WTC11 (cell line): ENCODE data around the gene UCKL1. TPM values are rescaled to one million over a fixed set of nuclear protein-coding genes. Genes with fewer than 3 reads are reported as not detected.

ENCODE experiments used
- ATAC-seq: fragments of 200-7000 bp; cut with Tn5 transposase; 2 replicates; pipeline ENCODE4 v1.10.0; 2021; ENCODE audit warnings: mild to moderate bottlenecking, moderate library complexity
- CTCF ChIA-PET: fragments of 300-600 bp; sonication (Branson Sonifier 250); formaldehyde crosslinking; loops from one replicate; lab custom pipeline; 2021; ENCODE audit warnings: antibody characterized with exemption; lab: Charles Lee
- POLR2A ChIA-PET: fragments of 350-600 bp; sonication (Branson Sonifier 250); formaldehyde crosslinking; loops from one replicate; lab custom pipeline; 2021; ENCODE audit warnings: antibody characterized with exemption; lab: Charles Lee
- DNase-seq: peaks from one replicate; pipeline ENCODE4 v3.0.0; 2021; ENCODE audit warnings: low spot score
- H3K27ac Mint-ChIP-seq: 2 replicates; pipeline ENCODE4 v1.8.0; 2021; ENCODE audit warnings: mixed read lengths
- H3K27me3 Mint-ChIP-seq: 2 replicates; pipeline ENCODE4 v1.8.0; 2021; ENCODE audit warnings: low read depth, mild to moderate bottlenecking, moderate library complexity, mixed read lengths
- H3K36me3 Mint-ChIP-seq: 2 replicates; pipeline ENCODE4 v1.8.0; 2021; ENCODE audit warnings: mixed read lengths
- H3K4me1 Mint-ChIP-seq: 2 replicates; pipeline ENCODE4 v1.8.0; 2022; ENCODE audit warnings: mixed read lengths
- H3K4me3 Mint-ChIP-seq: 2 replicates; pipeline ENCODE4 v1.8.0; 2021; ENCODE audit warnings: mild to moderate bottlenecking, moderate library complexity, mixed read lengths
- H3K9me3 Mint-ChIP-seq: 2 replicates; pipeline ENCODE4 v1.8.0; 2021; ENCODE audit warnings: mixed read lengths
- ERG ChIP-seq: fragments of 250-450 bp; sonication (Bioruptor Pico); IDR thresholded peaks from 2 replicates; pipeline ENCODE4 v1.8.0; 2021; ENCODE audit warnings: mild to moderate bottlenecking
- ETV6 ChIP-seq: sonication (generic); formaldehyde crosslinking; IDR thresholded peaks from 2 replicates; pipeline ENCODE4 v1.8.1; 2022; ENCODE audit warnings: mild to moderate bottlenecking, missing genetic modification reagents
- JAZF1 ChIP-seq: fragments of 250-450 bp; sonication (Bioruptor Pico); IDR thresholded peaks from 2 replicates; pipeline ENCODE4 v1.9.0; 2021; ENCODE audit warnings: moderate library complexity, mild to moderate bottlenecking, inconsistent platforms
- MAX ChIP-seq: sonication (generic); formaldehyde crosslinking; IDR thresholded peaks from 2 replicates; pipeline ENCODE4 v1.8.0; 2022; ENCODE audit warnings: mild to moderate bottlenecking, missing genetic modification reagents
- MLX ChIP-seq: sonication (generic); formaldehyde crosslinking; IDR thresholded peaks from 2 replicates; pipeline ENCODE4 v1.8.1; 2023; ENCODE audit warnings: mild to moderate bottlenecking, missing genetic modification reagents, moderate library complexity
- MXD4 ChIP-seq: fragments of 250-450 bp; sonication (Bioruptor Pico); IDR thresholded peaks from 2 replicates; pipeline ENCODE4 v1.8.0; 2021; ENCODE audit warnings: mild to moderate bottlenecking, moderate library complexity, borderline replicate concordance
- NFATC4 ChIP-seq: fragments of 250-450 bp; sonication (Bioruptor Pico); IDR thresholded peaks from 2 replicates; pipeline ENCODE4 v1.9.0; 2021; ENCODE audit warnings: mild to moderate bottlenecking
- RORB ChIP-seq: fragments of 250-450 bp; sonication (Bioruptor Pico); IDR thresholded peaks from 2 replicates; pipeline ENCODE4 v1.9.0; 2021; ENCODE audit warnings: mild to moderate bottlenecking
- TEAD4 ChIP-seq: sonication (generic); formaldehyde crosslinking; IDR thresholded peaks from 2 replicates; pipeline ENCODE4 v1.8.0; 2022; ENCODE audit warnings: mild to moderate bottlenecking, missing genetic modification reagents
- ZBTB21 ChIP-seq: sonication (generic); formaldehyde crosslinking; IDR thresholded peaks from 2 replicates; pipeline ENCODE4 v1.8.1; 2023; ENCODE audit warnings: mild to moderate bottlenecking, missing genetic modification reagents, borderline replicate concordance
- ZNF219 ChIP-seq: sonication (generic); formaldehyde crosslinking; IDR thresholded peaks from 2 replicates; pipeline ENCODE4 v1.8.0; 2023; ENCODE audit warnings: missing genetic modification reagents, mild to moderate bottlenecking, borderline replicate concordance
- ZNF263 ChIP-seq: sonication (generic); formaldehyde crosslinking; IDR thresholded peaks from 2 replicates; pipeline ENCODE4 v1.8.1; 2022; ENCODE audit warnings: low read depth, mild to moderate bottlenecking, moderate library complexity, missing genetic modification reagents
- ZNF281 ChIP-seq: sonication (generic); formaldehyde crosslinking; IDR thresholded peaks from 2 replicates; pipeline ENCODE4 v1.8.0; 2023; ENCODE audit warnings: mild to moderate bottlenecking, missing genetic modification reagents
- ZNF396 ChIP-seq: fragments of 250-450 bp; sonication (Bioruptor Pico); IDR thresholded peaks from 2 replicates; pipeline ENCODE4 v1.8.0; 2021; ENCODE audit warnings: mild to moderate bottlenecking, moderate library complexity, borderline replicate concordance
- ZNF416 ChIP-seq: fragments of 250-450 bp; sonication (Bioruptor Pico); IDR thresholded peaks from 2 replicates; pipeline ENCODE4 v1.9.0; 2021; ENCODE audit warnings: mild to moderate bottlenecking, inconsistent platforms
- ZNF425 ChIP-seq: fragments of 250-450 bp; sonication (Bioruptor Pico); conservative IDR thresholded peaks from 2 replicates; pipeline ENCODE4 v1.9.0; 2021; ENCODE audit warnings: mild to moderate bottlenecking
- ZNF512 ChIP-seq: sonication (generic); formaldehyde crosslinking; IDR thresholded peaks from 2 replicates; pipeline ENCODE4 v1.8.1; 2022; ENCODE audit warnings: missing genetic modification reagents, borderline replicate concordance
- ZSCAN18 ChIP-seq: fragments of 250-450 bp; sonication (Bioruptor Pico); IDR thresholded peaks from 2 replicates; pipeline ENCODE4 v2.1.2; 2022; ENCODE audit warnings: mild to moderate bottlenecking, moderate library complexity
- total RNA-seq: library from RNA; stranded (reverse); gene quantifications from 3 replicates; pipeline ENCODE4 v1.2.3, GENCODE V29; 2021

The UCKL1 gene
- total RNA-seq, 1 experiment from 2014 or later = 51.2 TPM

- no peak overlapping the region for H3K4me3 Mint-ChIP-seq
- ATAC-seq (no peak), DNase-seq (no peak)
- no peak for TF ChIP-seq TEAD4
- TF ChIP-seq ERG (CRISPR knock-in tag) = no peak
- TF ChIP-seq RORB = no peak
- H3K36me3 Mint-ChIP-seq = peaks cover 27% of the 10 kb centered on the region
- H3K4me1 Mint-ChIP-seq = no peaks in the 10 kb centered on the region
- peaks cover 15% of the 10 kb centered on the region for H3K9me3 Mint-ChIP-seq
- ChIA-PET CTCF (interaction anchor here (1.3 kb wide), 1 partner anchor 145 kb away, joined by 3 read pairs; no protein-coding TSS in a partner anchor), POLR2A (no interaction called here)
- no peak overlapping the region for H3K27ac Mint-ChIP-seq
- no peaks in the 10 kb centered on the region for H3K27me3 Mint-ChIP-seq
Observed at GRCh38 chr20:63920226-63920625, 36.0 kb downstream of the UCKL1 start.

- TF ChIP-seq ZBTB21 = no peak
- TF ChIP-seq ZNF396 (CRISPR knock-in tag) = no peak
Observed at GRCh38 chr20:63919130-63919529, 37.1 kb downstream of the UCKL1 start.

GRCh38 chr20:63917811-63918210, 38.4 kb downstream of the UCKL1 start:
- Mint-ChIP-seq H3K27ac (no peak overlapping the region), H3K36me3 (peaks cover 31% of the 10 kb centered on the region), H3K27me3 (no peaks in the 10 kb centered on the region), H3K4me1 (peaks cover 5% of the 10 kb centered on the region), H3K9me3 (peaks cover 19% of the 10 kb centered on the region), H3K4me3 (no peak overlapping the region)
- ChIA-PET CTCF (interaction anchor here (0.7 to 2.1 kb wide), 2 partner anchors 56 to 132 kb away, joined by 3 to 9 read pairs; no protein-coding TSS in a partner anchor), POLR2A (interaction anchor here (0.5 kb wide), 1 partner anchor 11 kb away, joined by 3 read pairs; no protein-coding TSS in a partner anchor)
- DNase-seq (no peak), ATAC-seq (no peak)
- TF ChIP-seq ZNF281 (CRISPR knock-in tag) (no peak), MLX (CRISPR knock-in tag) (no peak), MAX (CRISPR knock-in tag) (no peak), ZNF512 (CRISPR knock-in tag) (no peak), NFATC4 (no peak), ZNF425 (no peak), ETV6 (no peak), ZNF263 (CRISPR knock-in tag) (no peak), ZNF219 (CRISPR knock-in tag) (no peak), JAZF1 (CRISPR knock-in tag) (no peak), ZNF416 (CRISPR knock-in tag) (no peak), ZSCAN18 (CRISPR knock-in tag) (no peak), MXD4 (CRISPR knock-in tag) (no peak)

More at GRCh38 chr20:63919130-63919529, 37.1 kb downstream of the UCKL1 start:
- DNase-seq (no peak), ATAC-seq (no peak)
- Mint-ChIP-seq H3K27me3 (no peaks in the 10 kb centered on the region), H3K4me1 (no peaks in the 10 kb centered on the region), H3K27ac (no peak overlapping the region), H3K4me3 (no peak overlapping the region), H3K9me3 (peaks cover 19% of the 10 kb centered on the region), H3K36me3 (peaks cover 31% of the 10 kb centered on the region)
- ChIA-PET POLR2A (no interaction called here), CTCF (no interaction called here)
